NCI-H2171 treated with DMSO at 0.1 percent for 48 hours (cell line): ENCODE data around the gene CACNB4.
"Not testable (repeated sequence)": the region's sequence is repeated elsewhere in the genome, so short reads cannot be mapped to it uniquely, and the experiment has no call there.

Source experiments
- DNase-seq: peaks from one replicate; lab custom pipeline; 2025; lab: John Stamatoyannopoulos, UW

CACNB4 gene

DNA sequence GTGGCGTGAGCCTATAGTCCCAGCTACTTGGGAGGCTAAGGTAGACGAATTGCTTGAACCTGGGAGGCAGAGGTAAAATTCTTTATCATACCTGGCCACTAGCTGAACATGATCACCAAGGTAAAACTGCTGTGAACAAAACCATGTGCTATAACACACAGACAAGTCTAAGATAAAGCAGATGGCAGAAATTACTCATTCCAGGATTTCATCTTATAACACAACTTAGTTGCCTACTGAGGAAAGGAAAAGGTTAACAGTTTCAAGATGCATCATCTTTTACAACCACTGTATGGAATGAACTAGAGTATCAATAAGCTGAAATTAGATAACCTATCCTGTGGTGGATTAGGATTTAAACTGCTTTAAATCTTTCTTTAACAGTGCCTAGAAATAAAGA lies 278.9 kb downstream of the CACNB4 start:
- DNase-seq: no peak

DNA sequence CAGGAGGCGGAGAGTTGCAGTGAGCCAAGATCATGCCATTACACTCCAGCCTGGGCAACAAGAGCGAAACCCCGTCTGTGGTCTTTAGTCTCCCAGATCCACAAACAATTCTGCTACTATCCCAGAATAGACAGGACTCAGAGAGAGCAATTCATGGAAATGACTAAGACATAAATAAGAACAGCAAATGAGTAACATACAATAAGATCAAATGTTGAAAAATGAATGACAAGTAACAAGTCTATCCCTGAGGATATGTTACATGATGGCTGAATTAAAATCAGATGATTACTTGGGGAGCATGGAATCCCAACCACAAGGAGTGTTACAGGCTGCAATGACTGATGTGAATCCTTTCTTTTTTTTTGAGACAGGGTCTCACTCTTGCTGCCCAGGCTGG lies 280.9 kb downstream of the CACNB4 start:
- DNase-seq: no peak

DNA sequence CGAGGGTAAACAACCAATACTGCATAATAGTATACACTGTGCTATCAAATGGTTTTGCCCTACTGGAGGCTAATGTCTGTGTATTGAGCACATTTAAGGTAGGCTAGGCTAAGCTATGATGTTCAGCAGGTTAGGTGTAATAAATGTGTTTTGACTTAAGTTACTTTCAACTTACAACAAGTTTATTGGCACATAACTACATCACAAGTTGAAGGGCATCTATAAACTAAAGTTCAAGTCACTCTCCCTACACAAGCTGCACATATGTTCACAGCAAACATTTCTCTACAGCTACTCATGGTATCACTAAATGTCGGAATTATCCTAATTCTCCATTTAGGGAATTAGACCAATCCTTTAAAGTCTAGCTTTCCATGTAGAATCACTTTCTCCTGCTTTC lies 282.0 kb downstream of the CACNB4 start:
- no peak for DNase-seq

DNA sequence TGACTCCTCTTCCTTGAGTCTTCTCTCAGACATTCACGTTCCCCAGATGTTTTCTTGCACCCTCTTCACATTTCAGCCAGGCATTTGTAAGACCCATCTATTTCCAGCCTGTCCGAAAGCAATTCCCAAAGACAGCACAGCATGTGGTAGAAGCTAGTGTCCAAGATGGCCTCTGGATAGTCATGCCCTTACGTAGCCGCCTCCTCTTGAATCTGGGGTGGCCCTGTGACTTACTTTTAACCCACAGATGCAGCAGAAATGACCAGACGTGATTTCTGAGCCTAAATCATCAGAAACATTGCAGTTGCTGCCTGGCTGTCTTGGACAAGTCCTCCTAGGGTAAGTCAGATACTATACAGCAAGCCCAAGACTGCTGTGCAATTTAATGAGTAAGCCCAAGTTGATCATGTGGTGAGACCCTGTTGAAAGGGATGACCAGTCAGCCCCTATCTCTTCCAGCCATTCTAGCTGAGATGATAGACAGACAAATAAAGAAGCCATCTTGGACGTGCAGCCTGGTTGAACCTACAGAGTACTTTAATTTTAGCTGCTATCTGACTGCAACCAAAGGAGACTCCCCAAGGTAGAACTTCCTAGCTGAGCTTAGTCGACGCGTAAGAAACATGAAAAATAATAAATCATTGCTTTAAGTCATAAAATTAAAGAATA lies 282.9 kb downstream of the CACNB4 start:
- DNase-seq: no peak

DNA sequence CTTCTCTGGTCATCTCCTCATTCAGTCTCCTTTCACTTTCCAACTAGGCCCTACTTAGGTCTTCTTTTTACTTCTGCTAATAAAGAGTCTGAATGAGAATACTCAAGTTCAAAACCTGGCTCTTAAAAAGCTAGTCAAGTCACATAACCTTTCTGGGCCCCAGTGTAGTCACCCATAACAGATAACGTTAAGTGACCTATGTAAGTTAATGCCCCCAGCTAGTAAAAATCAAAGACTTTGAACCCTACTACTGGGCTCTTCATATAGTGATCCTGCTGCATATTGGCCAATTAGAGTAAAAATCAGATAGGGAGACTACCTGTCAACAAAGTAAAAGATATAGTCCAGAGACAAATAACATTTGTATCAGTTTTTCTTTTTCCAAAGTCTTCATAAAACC lies 288.4 kb downstream of the CACNB4 start:
- no peak for DNase-seq

DNA sequence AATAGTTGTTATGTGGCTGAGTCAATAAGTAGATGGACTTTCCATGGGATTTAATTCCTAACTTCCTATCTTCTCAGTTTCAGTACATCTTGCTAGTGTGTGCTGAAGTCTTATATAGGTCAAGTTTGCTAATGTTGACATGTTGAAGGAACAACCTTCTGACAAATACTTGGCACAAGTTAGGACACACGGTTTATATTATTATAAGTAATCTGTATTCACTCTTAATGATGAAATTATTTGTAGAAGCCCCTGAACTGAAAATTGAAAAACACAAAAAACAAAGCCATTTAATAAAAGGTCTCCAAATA lies 289.8 kb downstream of the CACNB4 start:
- no peak for DNase-seq

DNA sequence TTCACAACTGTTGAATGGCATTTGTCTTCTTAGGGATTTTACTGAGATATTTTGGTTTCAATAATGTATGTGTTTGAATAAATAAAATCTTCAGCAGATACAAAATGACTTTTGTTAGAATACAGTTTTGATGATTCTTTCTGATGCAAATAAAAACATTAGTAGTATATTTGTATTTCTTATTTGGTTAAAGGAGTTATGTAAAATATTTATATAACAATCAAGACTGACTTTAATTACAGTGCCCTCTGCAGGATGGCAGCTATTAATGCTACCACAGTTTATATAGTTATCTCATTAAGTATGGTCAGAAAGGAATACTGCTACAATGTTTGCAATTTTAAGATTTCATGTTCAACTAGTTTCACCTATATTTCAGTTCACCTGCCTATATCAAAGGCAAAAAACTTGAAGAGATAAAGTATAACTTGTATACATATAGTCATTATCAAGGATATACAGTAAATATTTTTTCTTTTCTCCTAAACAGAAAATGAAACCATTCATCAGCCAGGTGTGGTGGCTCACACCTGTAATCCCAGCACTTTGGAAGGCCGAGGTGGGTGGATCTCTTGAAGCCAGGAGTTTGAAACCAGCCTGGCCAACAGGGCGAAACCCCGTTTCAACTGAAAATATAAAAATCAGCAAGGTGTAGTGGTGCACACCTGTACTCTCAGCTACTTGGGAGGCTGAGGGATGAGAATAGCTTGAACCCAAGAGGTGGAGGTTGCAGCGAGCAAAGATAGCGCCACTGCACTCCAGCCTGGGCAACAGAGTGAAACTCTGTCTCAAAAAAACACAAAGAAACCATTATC lies 290.4 kb downstream of the CACNB4 start:
- peak; percentile 12 for DNase-seq

DNA sequence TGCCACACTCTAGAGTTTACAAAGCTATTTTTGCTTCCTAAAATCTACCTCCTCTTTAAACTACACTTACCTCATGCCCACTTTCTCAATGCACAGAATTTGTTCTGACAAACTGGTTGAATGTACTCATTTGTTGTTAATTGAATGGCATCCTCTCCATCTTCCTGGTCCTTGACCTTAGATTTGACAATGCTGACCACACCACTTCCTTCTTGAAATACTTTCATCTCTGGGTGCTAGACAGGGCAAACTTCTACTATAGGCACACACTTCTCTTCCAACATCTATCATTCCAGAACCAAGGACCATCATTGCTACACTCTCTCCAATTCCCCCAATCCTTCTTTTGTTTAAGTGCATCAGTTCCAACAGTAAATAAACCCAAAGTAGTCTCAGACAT lies 292.9 kb downstream of the CACNB4 start:
- DNase-seq: no peak

DNA sequence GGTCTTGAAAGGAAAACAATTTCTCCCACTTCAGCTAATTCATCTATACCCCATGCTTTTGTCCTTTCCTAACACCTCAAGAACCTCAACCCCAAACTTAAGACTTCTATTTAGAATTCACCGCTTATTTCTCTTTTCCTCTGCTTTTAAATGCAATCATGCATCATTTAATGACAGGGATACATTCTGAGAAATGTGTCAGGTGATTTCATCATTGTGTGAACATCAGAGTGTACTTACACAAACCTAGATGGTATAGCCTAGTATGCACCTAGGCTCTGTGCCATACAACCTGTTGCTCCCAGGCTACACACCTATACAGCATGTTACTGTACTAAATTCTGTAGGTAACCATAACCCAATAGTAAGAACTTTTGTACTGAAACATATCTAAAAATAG lies 293.5 kb downstream of the CACNB4 start:
- DNase-seq: no peak

DNA sequence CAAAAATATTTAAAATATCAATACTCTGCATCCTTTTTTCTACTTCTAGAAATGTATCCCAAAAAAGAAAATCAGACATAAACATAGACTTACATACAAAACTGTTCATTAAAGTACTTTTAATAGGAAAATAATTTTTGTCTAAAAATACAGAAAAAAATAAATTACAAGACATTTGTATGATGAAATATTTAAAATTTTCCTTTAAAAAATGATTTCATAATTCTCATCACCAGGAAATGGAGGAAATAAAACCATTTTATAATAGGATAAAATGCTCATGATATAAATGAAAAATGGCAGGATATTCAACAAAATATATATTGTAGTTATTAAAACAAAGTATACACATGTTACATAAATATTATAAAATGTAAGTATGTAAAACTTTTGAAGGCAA lies 295.0 kb downstream of the CACNB4 start:
- no peak for DNase-seq

DNA sequence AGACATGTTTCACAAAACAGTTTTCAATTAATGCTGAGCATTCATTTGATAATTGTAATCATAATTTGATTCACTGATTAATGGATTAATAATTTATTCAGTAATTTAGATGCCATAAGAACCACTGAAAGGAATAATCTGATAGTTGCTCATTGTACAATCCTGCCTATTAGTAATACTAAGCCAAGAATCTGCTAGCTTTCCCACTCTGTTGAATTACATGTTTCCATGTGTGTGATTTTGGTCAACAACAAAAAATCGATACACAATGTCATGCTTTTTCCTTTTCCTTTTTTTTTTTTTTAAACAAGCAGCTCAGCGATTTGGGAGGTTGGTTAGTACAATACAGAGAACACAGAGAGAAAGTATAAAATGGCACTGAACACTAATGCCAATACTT lies 296.5 kb downstream of the CACNB4 start:
- DNase-seq: no peak

DNA sequence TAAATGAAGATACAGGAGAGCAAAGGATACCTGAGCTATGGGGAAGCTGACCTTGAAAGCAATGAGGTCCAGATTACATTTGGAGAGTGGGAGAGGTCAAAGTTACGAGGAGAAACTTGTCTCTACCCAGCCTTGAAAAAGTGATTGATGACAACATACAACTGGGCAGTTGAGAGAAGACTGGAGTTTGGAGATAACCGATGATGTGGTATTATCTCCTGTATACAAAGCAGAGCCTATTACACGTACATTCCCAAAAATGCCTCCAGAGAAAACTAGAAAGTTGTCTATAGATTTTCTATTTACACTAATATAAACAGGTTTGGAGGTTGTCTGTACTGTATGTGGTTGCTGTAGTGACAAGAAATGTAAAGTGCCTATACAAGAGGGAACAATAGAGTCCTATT lies 299.0 kb downstream of the CACNB4 start:
- no peak for DNase-seq

DNA sequence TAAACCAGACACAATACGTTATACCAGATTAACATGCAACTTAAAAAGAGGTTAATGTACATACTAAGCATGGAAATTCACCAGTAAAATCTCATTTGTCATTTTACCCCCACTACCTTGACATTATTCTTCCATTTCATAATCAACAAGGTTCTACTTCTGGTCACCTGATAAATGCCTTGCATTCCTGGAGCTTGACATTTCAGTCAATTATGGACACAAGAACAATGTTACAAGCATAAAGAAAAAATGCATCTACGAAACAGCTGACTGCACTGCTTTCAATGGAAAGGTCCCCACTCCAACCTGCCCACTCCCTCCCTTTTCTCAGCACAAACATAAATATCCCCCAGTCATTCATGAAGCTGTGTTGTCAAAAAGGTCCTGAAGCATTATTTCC lies 302.1 kb downstream of the CACNB4 start:
- no peak for DNase-seq

DNA sequence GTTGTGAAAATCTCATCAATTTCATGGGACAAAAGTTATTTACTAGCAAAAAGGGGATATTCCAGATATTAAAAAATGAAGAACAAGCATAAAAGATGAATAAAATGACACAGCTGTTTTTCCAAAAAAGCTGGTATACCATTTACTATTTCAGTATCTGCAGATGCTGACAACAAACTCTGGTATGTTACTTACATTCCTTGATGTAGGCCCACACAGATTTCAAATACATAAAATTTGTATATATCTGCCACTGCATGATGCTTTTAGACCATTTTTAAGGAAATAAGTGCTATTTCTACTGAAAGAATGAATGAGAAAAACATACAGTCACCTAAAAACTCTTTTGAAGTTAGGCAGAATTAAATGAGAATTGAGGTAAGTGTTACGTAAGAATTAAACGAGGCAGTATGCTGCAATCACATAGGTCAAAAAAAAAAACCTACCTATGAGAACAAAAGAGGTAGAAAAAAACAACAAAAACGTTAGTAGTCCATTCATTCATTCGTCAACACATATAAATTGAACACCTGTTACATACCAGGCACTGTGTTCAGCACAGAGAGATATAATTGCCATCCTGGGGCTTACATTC lies 303.1 kb downstream of the CACNB4 start:
- DNase-seq: no peak

DNA sequence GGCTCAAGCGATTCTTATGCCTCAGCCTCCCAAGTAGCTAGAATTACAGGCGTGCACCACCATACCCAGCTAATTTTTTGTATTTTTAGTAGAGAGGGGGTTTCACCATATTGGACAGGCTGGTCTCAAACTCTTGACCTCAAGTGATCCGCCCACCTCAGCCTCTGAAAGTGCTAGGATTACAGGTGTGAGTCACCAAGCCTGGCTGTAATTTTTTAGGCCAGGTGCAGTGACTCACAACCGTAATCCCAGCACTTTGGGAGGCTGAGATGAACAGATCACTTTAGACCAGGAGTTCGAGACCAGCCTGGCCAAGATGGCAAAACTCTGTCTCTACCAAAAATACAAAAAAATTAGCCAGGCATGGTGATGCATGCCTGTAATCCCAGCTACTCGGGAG lies 304.4 kb downstream of the CACNB4 start:
- DNase-seq: not testable (repeated sequence)

DNA sequence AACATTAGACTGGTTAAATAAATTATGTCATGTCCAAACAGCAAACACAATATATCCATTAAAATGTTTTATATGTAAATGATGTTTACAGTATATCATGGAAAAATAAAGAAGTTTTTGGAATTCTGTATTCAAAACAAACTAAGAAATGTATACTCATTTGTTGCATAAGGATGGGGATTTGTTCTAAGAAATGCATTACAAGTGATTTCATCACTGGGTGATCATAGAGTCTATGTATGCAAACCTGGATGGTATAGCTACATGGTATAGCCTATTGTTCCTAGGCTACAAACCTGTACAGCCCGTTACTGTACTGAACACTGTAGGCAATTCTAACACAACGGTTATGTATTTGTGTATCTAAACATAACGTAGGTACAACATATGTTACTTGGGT lies 305.7 kb downstream of the CACNB4 start:
- no peak for DNase-seq

DNA sequence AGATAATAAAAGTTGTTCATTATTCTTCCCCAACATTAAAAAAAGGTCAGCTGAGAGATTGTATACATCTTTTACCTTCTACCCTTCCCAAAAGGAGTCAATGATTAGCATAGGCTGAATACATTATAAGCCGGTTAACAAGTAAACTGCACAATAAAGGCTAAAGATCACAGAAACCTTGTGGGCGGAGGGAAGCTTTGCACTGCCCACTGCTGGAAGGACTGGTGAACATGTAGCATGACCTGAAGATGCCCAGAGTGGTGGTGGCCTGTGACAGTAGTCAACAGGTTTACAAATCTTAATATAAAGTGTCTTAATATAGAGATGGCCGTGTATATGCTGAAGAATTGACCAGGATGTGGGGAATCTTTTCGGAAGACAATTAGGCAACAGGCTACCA lies 306.3 kb downstream of the CACNB4 start:
- DNase-seq: no peak

DNA sequence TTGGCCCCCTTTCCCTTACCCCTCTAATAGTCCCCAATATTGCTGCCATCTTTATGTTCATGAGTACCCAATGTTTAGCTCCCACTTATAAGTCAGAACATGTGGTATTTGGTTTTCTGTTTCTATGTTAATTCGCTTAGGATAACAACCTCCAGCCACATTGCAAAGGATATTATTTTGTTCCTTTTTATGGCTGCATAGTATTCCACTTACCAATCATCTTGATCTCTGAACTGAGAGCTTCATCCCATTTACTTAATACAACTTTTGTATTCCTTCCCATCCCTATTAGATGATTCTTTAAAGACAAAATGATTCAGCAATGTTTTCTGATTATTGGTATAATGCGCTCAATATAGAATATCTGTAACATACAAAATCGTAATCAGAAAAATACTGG lies 307.3 kb downstream of the CACNB4 start:
- no peak for DNase-seq

DNA sequence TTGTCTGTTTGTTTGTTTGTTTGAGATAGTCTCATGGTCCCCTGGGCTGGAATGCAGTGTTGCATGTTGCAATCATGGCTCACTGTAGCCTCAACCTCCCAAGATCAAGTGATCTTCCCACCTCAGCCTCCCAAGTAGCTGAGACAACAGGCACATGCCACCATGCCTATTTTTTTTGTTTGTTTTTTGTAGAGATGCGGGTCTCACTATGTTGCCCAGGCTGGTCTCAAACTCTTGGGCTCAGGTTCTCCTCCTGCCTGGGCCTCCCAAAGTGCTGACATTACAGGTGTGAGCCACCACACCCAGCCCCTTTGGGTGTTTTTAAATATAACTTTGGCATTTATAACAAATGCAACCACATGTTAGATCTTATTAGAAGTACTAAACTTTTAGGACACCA lies 308.2 kb downstream of the CACNB4 start:
- no peak for DNase-seq

DNA sequence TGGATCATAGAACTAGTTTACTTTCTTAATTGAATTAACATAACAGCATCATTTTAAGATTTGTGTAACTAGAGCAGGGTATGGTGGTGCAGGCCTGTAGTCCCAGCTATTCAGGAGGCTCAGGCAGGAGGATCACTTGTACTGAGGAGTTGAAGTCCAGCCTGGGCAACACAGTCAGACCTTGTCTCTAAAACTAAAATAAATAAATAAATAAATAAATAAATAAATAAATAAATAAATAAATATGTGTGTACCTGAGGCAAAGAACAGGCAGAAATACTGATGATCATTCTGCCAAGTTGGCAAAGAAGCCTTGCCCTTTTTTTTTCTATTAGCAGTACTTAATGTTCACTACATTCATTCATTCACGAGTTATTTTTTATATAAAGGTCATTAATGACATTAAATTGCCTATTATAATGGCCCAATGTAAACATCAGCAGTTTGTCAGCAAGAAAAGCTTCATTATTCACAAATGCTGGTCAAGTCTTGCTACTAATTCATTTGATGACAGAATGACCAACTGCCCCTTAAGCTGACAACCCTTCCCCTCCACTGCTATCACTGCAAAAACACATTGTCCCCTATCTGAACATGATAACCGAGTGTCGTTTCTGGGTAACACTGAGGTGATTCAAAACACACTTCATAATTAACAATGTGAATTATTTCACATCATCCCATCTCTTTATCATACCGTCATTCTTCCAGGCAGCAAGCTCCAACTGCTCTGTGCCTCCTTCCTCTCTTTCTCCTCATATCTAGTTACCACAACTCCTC lies 309.6 kb downstream of the CACNB4 start:
- DNase-seq: no peak

DNA sequence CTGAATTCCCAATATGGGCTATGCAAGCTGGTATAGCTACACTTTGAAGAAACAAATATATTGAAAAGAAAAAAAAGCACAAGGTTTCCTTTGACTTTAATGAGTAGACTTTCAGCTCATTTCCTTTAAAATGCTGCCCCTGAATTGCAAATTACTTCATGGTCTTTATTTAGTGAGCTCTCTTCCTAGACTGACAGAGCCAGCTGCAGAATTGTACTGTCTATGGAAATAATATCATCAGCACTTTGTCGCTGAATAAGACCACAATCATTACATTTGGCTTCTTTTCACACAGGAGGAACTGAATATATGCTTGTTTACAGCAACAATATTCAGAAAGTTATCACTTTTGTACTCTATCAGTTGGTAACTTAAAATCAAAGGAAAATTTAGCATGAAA lies 312.4 kb downstream of the CACNB4 start:
- no peak for DNase-seq

DNA sequence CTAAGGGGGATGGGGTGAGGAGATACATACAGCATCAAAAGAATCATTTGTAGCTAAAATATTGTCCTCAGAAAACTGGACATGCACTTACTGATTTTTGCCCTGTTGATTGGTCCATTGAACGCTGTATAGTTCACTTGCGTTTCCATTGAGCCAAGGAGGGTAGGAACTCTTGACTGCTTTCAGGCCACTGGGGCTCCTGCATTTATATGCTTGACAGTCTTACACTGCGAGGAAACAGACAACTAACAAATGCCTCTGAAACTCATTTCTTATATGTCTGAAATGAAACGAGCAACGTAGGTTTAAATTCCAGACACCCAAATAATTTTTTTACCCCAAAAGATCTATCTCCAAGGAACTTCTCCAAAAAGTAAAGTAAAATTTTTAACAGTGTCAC lies 312.8 kb downstream of the CACNB4 start:
- DNase-seq: no peak

DNA sequence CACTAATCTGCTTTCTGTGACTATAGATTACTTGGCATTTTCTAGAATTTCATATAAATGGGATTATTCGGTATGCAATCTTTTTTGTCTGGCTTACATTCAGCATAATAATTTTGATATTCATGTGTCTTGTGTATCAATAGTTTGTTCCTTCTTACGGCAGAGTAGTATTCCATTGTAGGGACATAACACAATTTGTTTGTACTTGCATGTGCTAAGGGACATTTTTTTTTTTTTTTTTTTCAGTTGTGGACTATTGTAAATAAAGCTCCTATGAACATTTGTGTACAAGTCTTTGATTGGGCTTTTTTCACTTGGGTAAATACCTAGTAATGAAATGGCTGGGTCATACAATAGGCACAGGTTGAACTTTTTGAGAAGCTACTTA lies 315.7 kb downstream of the CACNB4 start:
- DNase-seq: no peak
